Calu3 (cell line): Measurements from ENCODE around the gene SCN2B. TPM values are rescaled to one million over a fixed set of nuclear protein-coding genes. Genes with fewer than 3 reads are reported as not detected.

Source experiments
- BruUV-seq: library from RNA; stranded (reverse); fragments of 400-500 nt; replicated peaks from 2 replicates; lab custom pipeline; 2021; lab: Mats Ljungman, UMichigan
- CTCF ChIA-PET: fragments of 300-600 bp; sonication (Branson Sonifier 250); formaldehyde crosslinking; loops from one replicate; lab custom pipeline; 2022; ENCODE audit warnings: antibody characterized with exemption; lab: Charles Lee
- DNase-seq: peaks from one replicate; pipeline ENCODE4 v3.0.0; 2022
- H3K27ac Mint-ChIP-seq: one replicate; pipeline ENCODE4 v1.8.0; 2022; ENCODE audit warnings: mixed read lengths; ENCODE audit not compliant: unreplicated experiment
- H3K27me3 Mint-ChIP-seq: one replicate; pipeline ENCODE4 v1.8.0; 2022; ENCODE audit warnings: mixed read lengths; ENCODE audit not compliant: unreplicated experiment
- H3K36me3 Mint-ChIP-seq: one replicate; pipeline ENCODE4 v1.8.0; 2022; ENCODE audit warnings: mild to moderate bottlenecking, moderate library complexity, mixed read lengths; ENCODE audit not compliant: insufficient read depth, unreplicated experiment
- H3K4me1 Mint-ChIP-seq: one replicate; pipeline ENCODE4 v1.8.0; 2022; ENCODE audit warnings: mild to moderate bottlenecking, low read depth, mixed read lengths; ENCODE audit not compliant: unreplicated experiment
- H3K4me3 Mint-ChIP-seq: one replicate; pipeline ENCODE4 v1.8.0; 2022; ENCODE audit warnings: mild to moderate bottlenecking, low read depth, moderate library complexity, mixed read lengths; ENCODE audit not compliant: unreplicated experiment
- H3K9me3 Mint-ChIP-seq: one replicate; pipeline ENCODE4 v1.8.0; 2022; ENCODE audit warnings: low read depth, mixed read lengths; ENCODE audit not compliant: unreplicated experiment
- intact Hi-C: fragments of 100-400 bp; cut with micrococcal nuclease; formaldehyde crosslinking; loops from one replicate; pipeline ENCODE4 v1.10.0; 2022; ENCODE audit not compliant: unreplicated experiment
- total RNA-seq: library from RNA; stranded (reverse); gene quantifications from 2 replicates; pipeline ENCODE4 v1.2.3, GENCODE V29; 2022
- TF ChIP-seq, protein P1 (sequence below): fragments of 200-600 bp; IDR thresholded peaks from one replicate; pipeline ENCODE4 v1.8.0; 2022; ENCODE audit warnings: antibody characterized with exemption; ENCODE audit not compliant: unreplicated experiment

SCN2B gene
- total RNA-seq, 1 experiment from 2014 or later = not detected

GRCh38 chr11:118139578-118139977, 36.9 kb downstream of the SCN2B start:
- Mint-ChIP-seq H3K27ac (no peak overlapping the region), H3K9me3 (no peaks in the 10 kb centered on the region), H3K4me3 (no peak overlapping the region), H3K27me3 (peaks cover 91% of the 10 kb centered on the region), H3K36me3 (no peaks in the 10 kb centered on the region), H3K4me1 (peaks cover 9% of the 10 kb centered on the region)
- DNase-seq = no peak
- CTCF ChIA-PET = interaction anchor here (0.7 kb wide), 1 partner anchor 150 kb away, joined by 3 read pairs; no protein-coding TSS in a partner anchor
- intact Hi-C loops = no loop called here
- no TSS peak for BruUV-seq
- TF ChIP-seq, protein P1, sequence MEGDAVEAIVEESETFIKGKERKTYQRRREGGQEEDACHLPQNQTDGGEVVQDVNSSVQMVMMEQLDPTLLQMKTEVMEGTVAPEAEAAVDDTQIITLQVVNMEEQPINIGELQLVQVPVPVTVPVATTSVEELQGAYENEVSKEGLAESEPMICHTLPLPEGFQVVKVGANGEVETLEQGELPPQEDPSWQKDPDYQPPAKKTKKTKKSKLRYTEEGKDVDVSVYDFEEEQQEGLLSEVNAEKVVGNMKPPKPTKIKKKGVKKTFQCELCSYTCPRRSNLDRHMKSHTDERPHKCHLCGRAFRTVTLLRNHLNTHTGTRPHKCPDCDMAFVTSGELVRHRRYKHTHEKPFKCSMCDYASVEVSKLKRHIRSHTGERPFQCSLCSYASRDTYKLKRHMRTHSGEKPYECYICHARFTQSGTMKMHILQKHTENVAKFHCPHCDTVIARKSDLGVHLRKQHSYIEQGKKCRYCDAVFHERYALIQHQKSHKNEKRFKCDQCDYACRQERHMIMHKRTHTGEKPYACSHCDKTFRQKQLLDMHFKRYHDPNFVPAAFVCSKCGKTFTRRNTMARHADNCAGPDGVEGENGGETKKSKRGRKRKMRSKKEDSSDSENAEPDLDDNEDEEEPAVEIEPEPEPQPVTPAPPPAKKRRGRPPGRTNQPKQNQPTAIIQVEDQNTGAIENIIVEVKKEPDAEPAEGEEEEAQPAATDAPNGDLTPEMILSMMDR = no peak

GRCh38 chr11:118138839-118139420, 37.5 kb downstream of the SCN2B start:
- CTCF ChIA-PET = no interaction called here
- DNase-seq = no peak
- intact Hi-C loops = no loop called here
- Mint-ChIP-seq H3K27me3 (peaks cover 91% of the 10 kb centered on the region), H3K4me1 (peaks cover 9% of the 10 kb centered on the region), H3K36me3 (no peaks in the 10 kb centered on the region), H3K27ac (no peak overlapping the region), H3K4me3 (no peak overlapping the region), H3K9me3 (no peaks in the 10 kb centered on the region)
- no TSS peak for BruUV-seq
- TF ChIP-seq, protein P1 = no peak

GRCh38 chr11:118136801-118137200, 39.6 kb downstream of the SCN2B start:
- no peak for DNase-seq
- no peaks in the 10 kb centered on the region for H3K36me3 Mint-ChIP-seq
- TF ChIP-seq, protein P1 = no peak
- no peaks in the 10 kb centered on the region for H3K4me1 Mint-ChIP-seq
- H3K27me3 Mint-ChIP-seq = peaks cover 71% of the 10 kb centered on the region
- no peak overlapping the region for H3K27ac Mint-ChIP-seq
- BruUV-seq = no TSS peak
- intact Hi-C loops = no loop called here
- no peaks in the 10 kb centered on the region for H3K9me3 Mint-ChIP-seq
- H3K4me3 Mint-ChIP-seq = no peak overlapping the region
- CTCF ChIA-PET = no interaction called here

DNA sequence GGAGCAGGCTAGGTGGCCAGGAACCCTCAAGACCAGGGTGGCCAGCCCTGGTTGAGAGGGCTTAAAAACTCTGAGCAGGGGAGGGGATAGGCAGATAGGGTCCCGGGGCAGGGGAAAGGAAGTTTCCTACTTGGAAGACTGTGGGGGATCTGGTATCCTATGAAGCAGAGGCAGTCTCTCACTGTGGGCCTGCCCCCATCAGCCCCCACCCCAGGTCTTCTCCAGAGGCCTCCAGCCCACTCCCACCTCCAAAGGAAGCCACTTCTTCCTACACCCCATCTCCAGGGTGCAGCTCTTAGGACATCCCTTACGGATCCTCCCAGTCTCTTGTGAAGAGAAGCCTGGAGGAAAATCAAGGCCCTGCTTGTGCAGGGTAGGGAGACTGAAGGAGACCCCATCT, 40.1 kb downstream of the SCN2B start:
- Mint-ChIP-seq H3K27ac (no peak overlapping the region), H3K27me3 (peaks cover 66% of the 10 kb centered on the region), H3K9me3 (no peaks in the 10 kb centered on the region), H3K4me1 (peaks cover 2% of the 10 kb centered on the region), H3K36me3 (no peaks in the 10 kb centered on the region), H3K4me3 (no peak overlapping the region)
- DNase-seq = no peak
- intact Hi-C loops = no loop called here
- CTCF ChIA-PET = no interaction called here
- TF ChIP-seq, protein P1 = no peak
- BruUV-seq = no TSS peak
